C4-2B (cell line): ENCODE results near the gene DNM3.

Experiments used
- ZFX ChIP-seq: fragments of 450-650 bp; IDR thresholded peaks from 2 replicates; pipeline ENCODE4 v1.6.1; 2017
- TF ChIP-seq, protein P1 (sequence below): fragments of 450-650 bp; conservative IDR thresholded peaks from 2 replicates; pipeline ENCODE4 v1.5.1; 2017; ENCODE audit warnings: mild to moderate bottlenecking

GRCh38 chr1:172359491-172359999 is 518.2 kb downstream of the DNM3 start:
- TF ChIP-seq, protein P1, sequence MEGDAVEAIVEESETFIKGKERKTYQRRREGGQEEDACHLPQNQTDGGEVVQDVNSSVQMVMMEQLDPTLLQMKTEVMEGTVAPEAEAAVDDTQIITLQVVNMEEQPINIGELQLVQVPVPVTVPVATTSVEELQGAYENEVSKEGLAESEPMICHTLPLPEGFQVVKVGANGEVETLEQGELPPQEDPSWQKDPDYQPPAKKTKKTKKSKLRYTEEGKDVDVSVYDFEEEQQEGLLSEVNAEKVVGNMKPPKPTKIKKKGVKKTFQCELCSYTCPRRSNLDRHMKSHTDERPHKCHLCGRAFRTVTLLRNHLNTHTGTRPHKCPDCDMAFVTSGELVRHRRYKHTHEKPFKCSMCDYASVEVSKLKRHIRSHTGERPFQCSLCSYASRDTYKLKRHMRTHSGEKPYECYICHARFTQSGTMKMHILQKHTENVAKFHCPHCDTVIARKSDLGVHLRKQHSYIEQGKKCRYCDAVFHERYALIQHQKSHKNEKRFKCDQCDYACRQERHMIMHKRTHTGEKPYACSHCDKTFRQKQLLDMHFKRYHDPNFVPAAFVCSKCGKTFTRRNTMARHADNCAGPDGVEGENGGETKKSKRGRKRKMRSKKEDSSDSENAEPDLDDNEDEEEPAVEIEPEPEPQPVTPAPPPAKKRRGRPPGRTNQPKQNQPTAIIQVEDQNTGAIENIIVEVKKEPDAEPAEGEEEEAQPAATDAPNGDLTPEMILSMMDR, result no peak
- no peak for TF ChIP-seq ZFX
